Measurements from ENCODE around the gene CAMTA1. TPM values are rescaled to one million over a fixed set of nuclear protein-coding genes. Genes with fewer than 3 reads are reported as not detected.

Gene CAMTA1
- total RNA-seq, 1 experiment from 2014 or later: 50.3 TPM

DNA sequence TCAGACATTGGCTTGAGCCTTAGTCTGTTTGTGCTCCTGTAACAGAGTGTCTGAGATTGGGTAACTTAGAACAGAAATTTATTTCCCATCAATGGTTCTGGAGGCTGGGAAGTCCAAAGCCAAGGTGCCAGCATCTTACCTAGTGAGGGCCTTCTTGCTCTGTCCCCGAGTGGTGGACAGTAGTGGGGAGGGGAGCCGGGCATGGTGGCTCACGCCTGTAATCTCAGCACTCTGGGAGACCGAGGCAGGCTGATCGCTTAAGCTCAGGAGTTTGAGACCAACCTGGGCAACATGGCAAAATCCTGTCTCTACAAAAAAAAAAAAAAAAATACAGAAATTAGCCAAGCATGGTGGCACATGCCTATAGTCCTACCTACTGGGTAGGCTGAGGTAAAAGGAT, 649.3 kb downstream of the CAMTA1 start:
- intact Hi-C loops (cut with micrococcal nuclease; ENCODE audit: unreplicated experiment): no loop called here
- Mint-ChIP-seq H3K4me3 (ENCODE audit: low read depth, unreplicated experiment) (no peak overlapping the region), H3K36me3 (ENCODE audit: insufficient read depth, unreplicated experiment) (no peaks in the 10 kb centered on the region), H3K4me1 (ENCODE audit: low read depth, unreplicated experiment) (no peaks in the 10 kb centered on the region), H3K27ac (ENCODE audit: unreplicated experiment) (no peak overlapping the region), H3K27me3 (ENCODE audit: unreplicated experiment) (no peaks in the 10 kb centered on the region), H3K9me3 (ENCODE audit: low read depth, unreplicated experiment) (no peaks in the 10 kb centered on the region)
- no TSS peak for BruUV-seq (replicated peaks)
- TF ChIP-seq, protein P1, sequence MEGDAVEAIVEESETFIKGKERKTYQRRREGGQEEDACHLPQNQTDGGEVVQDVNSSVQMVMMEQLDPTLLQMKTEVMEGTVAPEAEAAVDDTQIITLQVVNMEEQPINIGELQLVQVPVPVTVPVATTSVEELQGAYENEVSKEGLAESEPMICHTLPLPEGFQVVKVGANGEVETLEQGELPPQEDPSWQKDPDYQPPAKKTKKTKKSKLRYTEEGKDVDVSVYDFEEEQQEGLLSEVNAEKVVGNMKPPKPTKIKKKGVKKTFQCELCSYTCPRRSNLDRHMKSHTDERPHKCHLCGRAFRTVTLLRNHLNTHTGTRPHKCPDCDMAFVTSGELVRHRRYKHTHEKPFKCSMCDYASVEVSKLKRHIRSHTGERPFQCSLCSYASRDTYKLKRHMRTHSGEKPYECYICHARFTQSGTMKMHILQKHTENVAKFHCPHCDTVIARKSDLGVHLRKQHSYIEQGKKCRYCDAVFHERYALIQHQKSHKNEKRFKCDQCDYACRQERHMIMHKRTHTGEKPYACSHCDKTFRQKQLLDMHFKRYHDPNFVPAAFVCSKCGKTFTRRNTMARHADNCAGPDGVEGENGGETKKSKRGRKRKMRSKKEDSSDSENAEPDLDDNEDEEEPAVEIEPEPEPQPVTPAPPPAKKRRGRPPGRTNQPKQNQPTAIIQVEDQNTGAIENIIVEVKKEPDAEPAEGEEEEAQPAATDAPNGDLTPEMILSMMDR (IDR thresholded peaks at IDR 0.05; ENCODE audit: unreplicated experiment): no peak
- CTCF ChIA-PET: no interaction called here
- DNase-seq: no peak

DNA sequence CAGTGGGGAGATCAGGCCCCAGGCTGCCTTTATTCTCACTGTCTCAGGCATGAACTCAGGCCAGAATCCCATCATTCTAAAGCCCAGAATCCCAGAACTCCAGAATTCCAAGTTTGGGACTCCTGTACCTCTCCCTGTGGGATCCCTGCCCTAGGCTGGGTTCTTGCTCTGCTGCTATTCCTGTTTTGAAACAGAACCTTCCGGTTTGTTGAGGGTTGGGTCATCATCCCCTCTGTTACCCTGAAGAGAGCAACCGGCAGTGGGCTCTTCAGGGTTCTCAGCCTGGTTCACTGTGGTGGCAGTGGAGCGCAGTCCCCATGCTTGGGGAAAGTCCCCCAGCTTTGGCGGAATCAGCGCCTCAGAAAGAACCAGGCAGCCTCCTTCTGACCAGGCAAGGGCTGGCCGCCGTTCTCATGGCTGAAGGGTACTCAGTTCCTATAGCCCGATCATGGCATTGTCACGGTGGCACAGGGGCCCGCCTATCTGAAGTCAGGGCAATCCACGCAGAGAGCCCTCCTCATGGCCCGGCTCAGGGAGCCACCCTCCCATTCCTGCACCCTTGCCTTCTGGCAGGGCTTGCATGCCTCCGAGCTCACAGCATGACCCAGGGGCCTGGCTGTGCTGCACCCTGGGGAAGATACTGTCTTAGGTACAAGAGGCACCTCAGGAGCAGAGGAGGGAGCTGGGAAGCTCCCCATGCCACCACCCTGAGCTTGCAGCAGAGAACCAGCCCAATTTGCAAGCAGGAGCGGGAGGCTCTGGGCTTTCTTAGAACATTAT, 650.2 kb downstream of the CAMTA1 start:
- CTCF ChIA-PET: no interaction called here
- no peak overlapping the region for H3K4me3 Mint-ChIP-seq (ENCODE audit: low read depth, unreplicated experiment)
- no peaks in the 10 kb centered on the region for H3K36me3 Mint-ChIP-seq (ENCODE audit: insufficient read depth, unreplicated experiment)
- H3K27ac Mint-ChIP-seq (ENCODE audit: unreplicated experiment): no peak overlapping the region
- no TSS peak for BruUV-seq (replicated peaks)
- no peaks in the 10 kb centered on the region for H3K9me3 Mint-ChIP-seq (ENCODE audit: low read depth, unreplicated experiment)
- TF ChIP-seq, protein P1 (IDR thresholded peaks at IDR 0.05; ENCODE audit: unreplicated experiment): no peak
- no peaks in the 10 kb centered on the region for H3K4me1 Mint-ChIP-seq (ENCODE audit: low read depth, unreplicated experiment)
- no peak for DNase-seq
- no peaks in the 10 kb centered on the region for H3K27me3 Mint-ChIP-seq (ENCODE audit: unreplicated experiment)
- intact Hi-C loops (cut with micrococcal nuclease; ENCODE audit: unreplicated experiment): no loop called here

DNA sequence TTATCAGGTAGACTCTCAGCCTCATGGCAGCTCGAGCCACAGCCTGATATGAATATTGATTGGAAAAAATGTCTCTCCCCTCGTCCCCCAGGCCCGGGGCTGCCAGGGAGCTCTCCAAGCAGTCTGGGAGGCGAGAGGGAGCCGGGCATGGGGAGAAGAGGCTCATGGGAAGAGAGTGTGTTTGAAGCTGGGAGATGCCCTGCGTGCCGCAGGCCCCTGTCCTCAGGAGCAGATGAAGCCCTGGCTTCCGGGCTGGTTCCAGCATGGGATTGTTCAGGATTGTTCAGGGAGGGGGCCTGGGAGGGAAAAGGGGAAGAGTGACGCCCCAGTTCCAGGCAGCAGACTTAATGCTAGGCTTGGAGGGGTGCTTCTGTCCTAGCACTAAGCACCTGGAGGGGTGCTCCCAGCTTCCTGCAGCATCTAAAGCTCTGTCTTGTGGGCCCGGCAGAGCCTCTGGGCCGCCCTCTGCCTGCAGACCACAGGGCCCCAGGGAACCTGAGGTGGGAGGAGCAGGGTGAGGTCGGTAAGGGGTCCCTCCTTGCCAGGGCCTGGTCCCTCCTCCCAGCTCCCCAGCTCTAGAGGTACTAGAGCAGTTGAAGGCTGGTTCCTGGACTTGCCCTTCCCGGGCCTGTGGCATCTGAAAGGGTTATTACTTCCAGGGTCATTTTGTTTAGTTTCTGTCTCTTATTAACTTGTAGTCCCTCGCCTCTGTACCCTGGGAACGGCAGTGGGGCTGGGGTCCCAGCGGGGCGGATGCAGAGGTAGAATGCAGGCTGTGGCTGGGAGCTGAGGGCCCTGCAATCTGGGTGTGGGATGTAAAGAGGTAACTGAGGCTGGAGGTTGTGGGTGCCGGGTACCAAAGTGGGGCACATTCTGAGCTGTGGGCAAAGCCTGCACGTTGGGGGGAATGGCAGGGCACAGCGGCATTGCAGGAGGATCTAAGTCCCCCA, 651.1 kb downstream of the CAMTA1 start:
- H3K4me3 Mint-ChIP-seq (ENCODE audit: low read depth, unreplicated experiment): no peak overlapping the region
- H3K36me3 Mint-ChIP-seq (ENCODE audit: insufficient read depth, unreplicated experiment): no peaks in the 10 kb centered on the region
- TF ChIP-seq, protein P1 (IDR thresholded peaks at IDR 0.05; ENCODE audit: unreplicated experiment): no peak
- no peak overlapping the region for H3K27ac Mint-ChIP-seq (ENCODE audit: unreplicated experiment)
- CTCF ChIA-PET: no interaction called here
- no peaks in the 10 kb centered on the region for H3K9me3 Mint-ChIP-seq (ENCODE audit: low read depth, unreplicated experiment)
- peaks cover 3% of the 10 kb centered on the region for H3K27me3 Mint-ChIP-seq (ENCODE audit: unreplicated experiment)
- H3K4me1 Mint-ChIP-seq (ENCODE audit: low read depth, unreplicated experiment): no peaks in the 10 kb centered on the region
- BruUV-seq (replicated peaks): no TSS peak
- intact Hi-C loops (cut with micrococcal nuclease; ENCODE audit: unreplicated experiment): no loop called here
- DNase-seq: no peak

DNA sequence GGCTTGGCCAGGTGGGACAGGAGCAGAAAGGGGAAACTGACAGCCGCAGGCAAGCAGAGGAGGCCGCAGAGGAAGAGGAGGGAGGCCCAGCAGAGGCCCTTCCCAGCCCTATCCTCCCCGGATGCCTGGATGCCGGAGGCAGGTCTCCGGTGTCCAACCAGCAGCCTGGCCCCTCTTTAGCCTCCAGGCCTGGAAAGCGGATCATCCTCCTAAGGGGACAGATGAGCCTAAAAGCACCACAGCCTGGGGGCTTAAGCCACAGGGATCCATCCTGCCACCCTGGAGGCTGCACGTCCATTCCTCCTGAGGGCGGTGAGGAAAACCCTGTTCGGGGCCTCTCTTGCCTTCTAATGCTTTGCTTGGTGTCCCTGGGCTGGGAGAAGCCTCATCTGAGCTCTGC, 651.8 kb downstream of the CAMTA1 start:
- Mint-ChIP-seq H3K4me1 (ENCODE audit: low read depth, unreplicated experiment) (no peaks in the 10 kb centered on the region), H3K9me3 (ENCODE audit: low read depth, unreplicated experiment) (no peaks in the 10 kb centered on the region), H3K4me3 (ENCODE audit: low read depth, unreplicated experiment) (no peak overlapping the region), H3K27me3 (ENCODE audit: unreplicated experiment) (peaks cover 8% of the 10 kb centered on the region), H3K36me3 (ENCODE audit: insufficient read depth, unreplicated experiment) (no peaks in the 10 kb centered on the region), H3K27ac (ENCODE audit: unreplicated experiment) (no peak overlapping the region)
- intact Hi-C loops (cut with micrococcal nuclease; ENCODE audit: unreplicated experiment): no loop called here
- no peak for DNase-seq
- CTCF ChIA-PET: no interaction called here
- no TSS peak for BruUV-seq (replicated peaks)
- TF ChIP-seq, protein P1 (IDR thresholded peaks at IDR 0.05; ENCODE audit: unreplicated experiment): no peak
